NT2/D1 (cell line): ENCODE measurements around the gene TMEM235.

Experiments
- SUZ12 ChIP-seq: IDR thresholded peaks from 2 replicates; pipeline ENCODE4 v1.6.1; 2011; ENCODE audit not compliant: insufficient read length, insufficient read depth; ENCODE audit errors: extremely low read depth
- YY1 ChIP-seq: IDR thresholded peaks from 2 replicates; pipeline ENCODE4 v1.6.1; 2011; ENCODE audit not compliant: insufficient read length, insufficient read depth
- ZNF274 ChIP-seq: IDR thresholded peaks from 2 replicates; pipeline ENCODE4 v1.6.1; 2011; ENCODE audit warnings: mild to moderate bottlenecking, low read depth, low read length

- no peak for TF ChIP-seq SUZ12
- TF ChIP-seq ZNF274, result no peak
- no peak for TF ChIP-seq YY1
Measured at GRCh38 chr17:78278139-78278741, 46.8 kb downstream of the TMEM235 start.
